SK-MEL-5 (cell line): ENCODE measurements around the gene ESRRB. TPM values are rescaled to one million over a fixed set of nuclear protein-coding genes. Genes with fewer than 3 reads are reported as not detected.

Experiments used
- DNase-seq: peaks from one replicate; pipeline ENCODE4 v3.0.0-alpha.2; 2016; ENCODE audit warnings: low read depth, low spot score
- in situ Hi-C: cut with HindIII; loops from 2 replicates; pipeline ENCODE4 v1.10.0; 2016; ENCODE audit warnings: low sequenced_read_pairs, high pct_unique_total_duplicates, low pct_unique_long_range_greater_than_20kb
- total RNA-seq: library from RNA; depleted of rRNA; stranded (reverse); fragments of >200 nt; shearing (Covaris generic); gene quantifications from 2 replicates; pipeline ENCODE4 v1.2.3, GENCODE V29; 2014

ESRRB gene
- total RNA-seq, 1 experiment from 2014 or later, result not detected

DNA sequence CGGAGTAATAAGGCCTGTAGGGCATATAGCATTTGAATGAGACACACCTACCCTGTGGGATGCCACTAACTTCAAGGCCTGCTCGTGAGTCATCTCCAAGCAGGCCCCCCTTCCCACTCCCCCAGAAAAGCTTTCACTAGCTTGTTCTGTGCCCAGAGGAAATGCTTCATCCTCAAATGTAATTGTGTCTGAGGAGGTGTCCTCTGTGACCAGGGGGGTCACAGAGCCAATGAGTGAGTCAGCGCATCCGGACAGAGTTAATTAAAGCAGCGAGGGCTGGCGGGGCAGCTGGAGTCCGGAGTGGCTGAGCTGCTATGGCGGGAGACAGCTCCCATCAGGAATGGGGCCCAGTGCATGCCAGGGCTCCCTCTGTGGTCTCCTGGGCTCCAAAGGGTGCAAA is 27.0 kb upstream of the ESRRB start:
- DNase-seq, result no peak
- in situ Hi-C loops, result no loop called here

DNA sequence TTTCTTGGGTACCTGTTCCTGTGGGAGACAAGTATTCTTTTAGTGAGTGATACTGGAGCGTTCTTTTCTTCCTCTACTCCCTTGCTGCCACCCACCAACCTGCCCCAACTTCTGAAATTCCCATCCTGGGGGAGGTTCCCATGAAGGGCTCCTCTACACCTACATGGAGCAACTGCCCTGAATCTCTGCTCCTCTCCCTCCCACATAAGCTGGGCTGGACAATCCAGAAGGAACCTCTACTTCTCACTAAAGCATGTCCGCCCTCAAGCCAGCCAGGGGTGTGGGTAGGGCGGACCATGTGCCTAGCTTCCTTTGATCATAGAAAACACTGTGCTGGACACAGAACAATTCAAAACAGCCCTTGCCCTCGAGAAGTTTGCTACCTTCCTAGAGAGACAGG is 25.9 kb upstream of the ESRRB start:
- in situ Hi-C loops, result loop anchor here (25.0 kb wide), 1 partner anchor 313 kb away; no protein-coding TSS in a partner anchor
- no peak for DNase-seq

DNA sequence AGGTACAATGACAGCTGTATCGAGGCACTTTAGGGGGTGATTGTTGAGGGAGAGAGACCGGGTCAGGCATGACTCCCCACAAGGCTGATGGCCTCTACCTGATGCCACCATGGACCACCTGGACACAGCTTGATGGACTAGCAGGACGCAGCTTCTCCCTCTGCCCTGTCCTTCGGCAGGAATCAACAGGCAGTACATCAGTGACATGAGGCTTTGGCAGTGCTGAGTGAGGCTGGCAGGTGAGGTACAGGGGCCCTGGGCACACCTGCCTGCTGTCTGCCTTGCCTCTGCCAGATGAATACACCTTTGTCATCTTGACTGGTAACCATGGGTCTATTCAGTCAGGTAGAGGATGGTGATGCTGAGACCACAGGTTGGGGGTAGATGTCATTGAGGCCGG is 25.3 kb upstream of the ESRRB start:
- DNase-seq, result no peak
- in situ Hi-C loops, result loop anchor here (25.0 kb wide), 1 partner anchor 313 kb away; no protein-coding TSS in a partner anchor

DNA sequence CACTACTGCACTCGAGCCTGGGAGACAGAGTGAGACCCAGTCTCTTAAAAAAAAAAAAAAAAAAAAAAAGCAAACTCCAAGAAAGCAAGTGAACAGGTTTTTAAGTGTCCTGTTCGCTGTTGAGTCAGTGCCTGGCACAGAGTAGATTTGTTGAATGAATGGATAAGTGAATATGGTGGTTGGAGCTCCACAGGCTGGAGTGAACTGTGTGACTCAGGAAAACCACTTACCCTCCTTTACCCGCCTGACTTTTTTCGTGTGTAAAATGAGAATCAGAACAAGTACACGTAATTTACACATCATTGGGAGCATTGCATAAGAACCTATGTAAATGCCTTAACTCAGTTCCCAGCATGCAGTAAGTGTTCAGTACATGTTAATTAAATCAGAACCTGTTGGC is 24.0 kb upstream of the ESRRB start:
- in situ Hi-C loops, result loop anchor here (25.0 kb wide), 1 partner anchor 315 kb away; no protein-coding TSS in a partner anchor
- no peak for DNase-seq

GRCh38 chr14:76352639-76353281 is 23.2 kb upstream of the ESRRB start:
- in situ Hi-C loops, result loop anchor here (25.0 kb wide), 1 partner anchor 315 kb away; no protein-coding TSS in a partner anchor
- DNase-seq, result peak; percentile 50

- in situ Hi-C loops, result loop anchor here (25.0 kb wide), 1 partner anchor 317 kb away; no protein-coding TSS in a partner anchor
- DNase-seq, result no peak
Measured at GRCh38 chr14:76354310-76354709, 21.6 kb upstream of the ESRRB start.

DNA sequence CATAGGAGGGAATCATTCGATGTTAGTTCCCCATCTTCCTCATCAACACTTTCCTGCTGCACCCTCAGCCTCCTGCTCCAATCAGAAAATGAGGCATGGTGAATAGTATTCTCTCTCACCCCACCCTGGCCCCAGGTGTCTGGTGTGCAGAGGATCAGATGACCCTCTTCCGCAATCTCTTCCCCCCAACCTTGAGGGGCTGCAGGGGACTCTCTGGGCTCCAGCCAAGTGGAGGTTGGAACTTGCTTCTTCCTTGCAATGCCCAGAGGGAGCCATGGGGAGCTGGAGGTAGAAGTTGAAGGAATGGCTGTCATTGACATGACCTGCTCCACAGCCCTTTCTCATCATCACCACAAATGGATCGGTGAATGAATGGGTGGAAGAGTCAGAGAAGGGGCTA is 20.2 kb upstream of the ESRRB start:
- no peak for DNase-seq
- in situ Hi-C loops, result loop anchor here (25.0 kb wide), 1 partner anchor 318 kb away; no protein-coding TSS in a partner anchor

DNA sequence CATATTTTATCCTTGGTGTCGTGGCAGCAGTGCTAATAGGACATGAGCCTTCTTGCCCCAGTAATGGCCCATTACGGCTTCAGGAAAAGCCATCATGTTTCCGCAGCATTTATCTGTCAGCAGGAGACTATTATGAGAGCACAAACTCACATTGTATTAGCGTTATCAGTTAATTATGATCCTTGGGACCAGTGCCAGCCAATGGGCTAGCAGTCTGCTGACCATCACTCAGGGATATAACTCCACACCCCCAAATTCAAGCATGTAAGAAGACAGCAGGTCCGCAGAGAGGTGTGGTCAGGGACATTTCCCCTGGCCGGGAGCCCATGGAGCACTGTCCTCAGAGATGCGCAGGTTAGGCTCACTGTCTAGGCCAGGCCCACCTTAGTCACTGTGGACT is 4.9 kb upstream of the ESRRB start:
- in situ Hi-C loops, result loop anchor here (25.0 kb wide), 1 partner anchor 334 kb away; no protein-coding TSS in a partner anchor
- DNase-seq, result no peak

- no peak for DNase-seq
- in situ Hi-C loops, result loop anchor here (25.0 kb wide), 1 partner anchor 336 kb away; no protein-coding TSS in a partner anchor
Measured at GRCh38 chr14:76373456-76373855, 2.5 kb upstream of the ESRRB start.

DNA sequence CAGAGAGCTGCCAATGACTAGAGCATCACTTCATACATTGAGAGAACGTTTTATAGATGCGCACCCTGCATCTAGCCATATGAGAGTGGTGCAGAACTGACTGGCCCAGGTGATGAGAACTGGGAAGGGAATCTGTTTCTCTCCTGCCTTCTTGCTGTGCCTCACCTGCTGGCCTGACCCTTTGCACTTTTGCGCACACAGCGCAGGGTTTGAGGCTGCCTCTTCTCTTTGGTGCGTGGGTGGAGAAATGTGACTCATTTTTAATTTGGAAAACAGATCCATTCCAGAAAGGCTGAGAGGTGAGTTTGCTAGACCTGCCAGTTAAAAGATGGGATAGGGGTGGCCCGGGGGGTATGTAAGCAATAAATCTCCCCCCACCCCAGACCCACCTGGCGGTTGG is 453 bp upstream of the ESRRB start:
- DNase-seq, result no peak
- in situ Hi-C loops, result no loop called here

- DNase-seq, result no peak
- in situ Hi-C loops, result no loop called here
Measured at GRCh38 chr14:76376409-76376877, 506 bp downstream of the ESRRB start.

GRCh38 chr14:76376878-76377734 is 1.2 kb downstream of the ESRRB start:
- DNase-seq, result no peak
- in situ Hi-C loops, result no loop called here

- DNase-seq, result no peak
- in situ Hi-C loops, result no loop called here
Measured at GRCh38 chr14:76377735-76378074, 1.8 kb downstream of the ESRRB start.

GRCh38 chr14:76380991-76381390 is 5.1 kb downstream of the ESRRB start:
- in situ Hi-C loops, result no loop called here
- no peak for DNase-seq

- in situ Hi-C loops, result no loop called here
- no peak for DNase-seq
Measured at GRCh38 chr14:76381817-76382494, 6.0 kb downstream of the ESRRB start.

DNA sequence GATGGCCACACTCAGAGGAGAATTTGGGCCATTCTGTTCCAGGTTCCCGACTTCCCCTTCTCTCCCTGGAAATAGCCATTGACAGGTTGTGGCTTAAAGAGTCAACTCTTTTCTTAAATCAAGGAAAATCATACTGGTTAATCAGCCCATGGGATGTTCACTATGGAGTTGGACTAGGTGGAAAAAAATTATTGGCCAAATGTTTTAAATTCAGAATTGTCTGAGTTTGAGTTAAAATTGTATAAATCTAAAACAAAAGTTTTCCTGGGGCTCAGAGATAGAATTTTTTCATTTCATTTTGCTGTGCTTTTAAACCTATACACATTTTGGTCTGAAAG is 6.5 kb downstream of the ESRRB start:
- in situ Hi-C loops, result no loop called here
- DNase-seq, result no peak

DNA sequence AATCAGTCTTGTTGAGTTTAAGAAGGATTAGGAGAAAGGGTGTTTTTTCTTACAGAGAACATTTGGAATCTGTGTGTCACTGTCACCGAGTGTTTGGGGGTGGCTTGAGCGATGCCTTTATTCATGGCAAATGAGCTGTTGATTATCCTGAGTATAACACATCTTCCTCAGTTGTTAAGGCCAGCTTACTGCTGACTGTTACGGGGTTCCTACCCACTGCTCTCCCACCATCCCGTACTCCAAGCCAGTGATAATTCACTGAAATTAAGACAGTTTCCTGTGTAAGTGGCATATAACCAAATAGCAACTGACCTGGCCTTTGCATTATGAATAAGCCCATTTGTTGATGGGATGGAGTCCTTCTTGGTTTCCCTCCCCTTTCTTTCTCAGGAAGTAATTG is 9.5 kb downstream of the ESRRB start:
- DNase-seq, result no peak
- in situ Hi-C loops, result no loop called here
